Measurements from ENCODE around the gene NBEAL1.
"Not testable (repeated sequence)": the region's sequence is repeated elsewhere in the genome, so short reads cannot be mapped to it uniquely, and the experiment has no call there.

The NBEAL1 gene

DNA sequence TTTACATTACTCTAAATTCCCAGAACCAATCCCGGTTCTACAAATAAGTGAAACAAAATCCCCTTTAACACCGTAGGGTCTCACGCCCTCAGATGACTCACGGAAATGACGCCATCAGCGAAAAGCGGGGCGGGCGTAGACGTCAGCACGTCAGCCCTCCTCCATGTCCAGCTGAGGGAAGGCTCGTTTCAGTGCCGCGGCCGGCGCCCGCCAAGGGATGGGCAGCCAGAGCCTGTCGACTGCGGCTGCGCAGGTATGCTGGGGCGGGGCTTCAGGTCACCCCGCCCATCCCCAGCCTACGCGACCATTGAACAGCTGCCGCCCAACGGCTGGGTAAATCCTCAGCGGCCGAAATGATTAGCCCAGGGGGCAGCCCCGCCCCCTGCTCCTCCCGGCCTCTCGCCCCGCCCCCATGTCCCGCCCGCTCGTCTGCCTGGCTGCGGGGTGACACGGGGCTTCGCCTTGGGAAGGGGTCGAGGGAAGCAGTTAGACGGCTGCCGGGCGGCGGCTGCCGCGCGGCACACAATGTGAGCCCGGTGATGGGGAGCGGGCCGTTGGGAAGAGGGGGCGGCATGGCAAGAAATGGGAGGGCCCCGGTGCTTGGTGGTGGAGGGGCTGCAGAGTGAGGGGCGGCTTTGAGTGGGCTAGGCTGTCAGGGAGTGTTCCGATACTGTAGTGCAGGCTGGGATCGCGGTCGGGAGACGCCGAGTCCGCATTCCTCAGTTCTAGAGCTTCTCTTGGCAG is at the start of gene NBEAL1:
NBEAL1 (plus strand) TSS at position 420 of the 744 bp plus-strand sequence. CDS start 1,510 bp downstream, outside the sequence.
- peak; percentile 87 to 94 for DNase-seq

DNA sequence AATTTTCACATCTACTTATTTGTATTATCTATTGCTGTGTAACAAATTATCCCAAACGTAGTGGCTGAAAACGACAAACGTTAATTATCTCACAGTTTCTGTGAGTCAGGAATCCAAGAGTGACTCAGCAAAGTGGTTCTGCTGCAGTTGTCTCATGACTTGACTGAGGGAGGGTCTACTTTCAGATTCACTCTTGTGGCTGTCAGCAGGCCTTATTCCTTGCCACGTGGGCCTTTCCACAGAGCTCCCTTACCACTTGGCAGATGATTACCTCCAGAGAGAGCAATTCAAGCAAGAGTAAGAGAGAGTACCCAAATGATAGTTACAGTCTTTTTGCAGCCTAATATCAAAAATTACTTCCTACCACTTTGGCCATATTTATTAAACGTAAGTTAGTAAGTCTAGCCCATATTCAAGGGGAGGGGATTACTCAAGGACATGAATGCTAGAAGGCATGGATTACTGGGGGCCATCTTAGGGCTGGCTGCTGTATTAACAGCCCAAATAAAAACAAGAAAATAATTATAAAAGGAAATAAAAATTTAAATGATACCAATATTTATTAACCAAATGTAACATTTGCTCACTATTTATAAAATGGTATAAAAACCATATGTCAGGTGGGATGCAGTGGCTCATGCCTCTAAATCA is 48.7 kb upstream of the NBEAL1 start:
- no peak for DNase-seq

DNA sequence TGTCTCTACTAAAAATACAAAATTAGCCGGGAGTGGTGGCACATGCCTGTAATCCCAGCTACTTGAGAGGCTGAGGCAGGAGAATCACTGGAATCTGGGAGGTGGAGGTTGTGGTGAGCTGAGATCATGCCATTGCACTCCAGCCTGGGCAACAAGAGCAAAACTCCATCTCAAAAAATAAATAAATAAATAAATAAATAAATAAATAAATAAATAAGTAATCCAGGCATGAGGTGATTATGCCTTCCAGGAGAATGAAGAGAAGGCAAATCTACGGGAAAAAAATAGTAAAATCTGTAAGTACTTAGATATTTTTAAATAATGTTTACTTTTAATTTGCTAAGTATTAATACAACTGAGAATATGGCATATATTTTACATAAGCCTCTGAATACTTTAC is 45.3 kb upstream of the NBEAL1 start:
- not testable (repeated sequence) for DNase-seq

DNA sequence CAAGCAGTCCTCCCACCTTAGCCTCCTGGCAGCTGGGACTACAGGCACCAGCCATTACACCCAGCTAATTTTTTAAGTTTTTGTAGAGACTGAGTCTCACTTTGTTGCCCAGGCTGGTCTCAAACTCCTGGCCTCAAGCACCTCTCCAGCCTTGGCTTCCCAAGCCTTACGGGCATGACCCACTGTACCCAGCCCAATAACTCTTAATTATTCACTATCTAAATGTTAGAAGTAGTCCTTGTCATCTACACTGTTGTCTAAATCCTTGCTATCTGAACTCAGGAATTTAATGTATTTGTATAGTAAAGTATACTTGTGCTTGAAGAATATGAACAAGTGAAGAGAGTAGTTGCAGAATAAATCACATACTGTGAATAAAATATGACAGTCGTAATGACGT is 37.9 kb upstream of the NBEAL1 start:
- DNase-seq: no peak

DNA sequence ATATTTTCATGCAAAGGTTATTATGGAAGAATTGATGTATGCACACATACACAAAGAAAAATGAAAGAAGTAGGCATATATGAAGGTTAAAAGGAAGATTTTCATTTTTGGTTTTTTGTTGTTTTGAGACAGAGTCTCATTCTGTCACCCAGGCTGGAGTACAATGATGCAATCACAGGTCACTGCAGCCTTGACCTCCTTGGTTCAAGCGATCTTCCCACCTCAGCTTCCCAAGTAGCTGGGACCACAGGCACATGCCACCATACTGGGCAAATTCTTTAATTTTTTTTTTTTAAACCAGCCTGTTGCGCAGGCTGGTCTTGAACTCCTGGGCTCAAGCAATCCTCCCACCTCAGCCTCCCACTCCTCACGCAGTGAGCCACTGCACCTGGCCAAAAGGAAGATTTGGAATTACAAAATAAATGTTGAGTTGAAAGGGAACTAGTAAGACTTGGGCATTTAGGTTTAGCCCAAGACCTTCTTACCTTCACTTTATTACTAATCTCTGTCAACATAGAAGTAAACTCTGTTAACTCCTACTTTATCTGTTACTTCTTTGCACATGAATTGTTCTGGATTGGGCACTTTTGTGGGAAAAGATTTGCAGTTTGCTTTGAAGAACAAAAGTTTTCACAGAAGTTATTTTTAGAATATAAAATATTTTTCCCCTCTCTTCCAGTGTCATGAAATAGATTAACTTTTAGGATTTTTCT is 31.7 kb upstream of the NBEAL1 start:
- no peak for DNase-seq

DNA sequence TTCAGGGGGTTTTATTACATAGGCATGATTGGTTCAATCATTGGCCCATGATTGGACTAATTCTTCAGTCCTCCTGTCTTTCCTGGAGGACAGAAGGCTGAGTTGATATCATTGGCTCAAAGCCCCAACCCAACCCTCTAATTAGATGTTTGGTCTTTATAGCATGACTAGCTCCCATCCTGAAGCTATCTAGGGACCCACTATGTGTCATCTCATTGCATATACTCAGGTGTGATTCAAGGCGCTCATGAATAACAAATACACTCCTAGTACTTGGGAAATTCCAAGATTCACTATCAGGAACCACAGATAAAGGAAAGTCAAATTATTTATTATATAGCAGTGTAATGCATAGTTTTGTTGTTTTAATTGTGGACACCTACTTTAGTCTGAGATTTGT is 24.9 kb upstream of the NBEAL1 start:
- no peak for DNase-seq

DNA sequence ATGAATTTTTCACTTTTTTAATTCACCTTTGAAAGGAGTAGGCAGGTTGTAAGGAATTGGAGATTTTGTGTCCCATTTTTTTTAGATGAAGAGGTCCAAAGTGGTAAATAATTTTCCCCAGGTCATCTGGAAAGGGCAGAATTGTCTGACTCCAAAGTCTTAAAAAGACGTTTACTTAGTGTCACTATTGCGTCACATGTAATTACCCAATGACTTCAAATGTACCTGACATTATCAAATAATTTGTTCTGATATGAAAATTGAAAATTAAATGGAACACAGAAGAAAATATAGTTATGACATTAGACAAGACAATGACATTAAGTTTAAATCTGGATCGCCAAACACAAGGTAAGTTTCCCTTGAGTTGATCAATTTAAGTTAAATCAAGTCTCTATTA is 24.2 kb upstream of the NBEAL1 start:
- no peak for DNase-seq

DNA sequence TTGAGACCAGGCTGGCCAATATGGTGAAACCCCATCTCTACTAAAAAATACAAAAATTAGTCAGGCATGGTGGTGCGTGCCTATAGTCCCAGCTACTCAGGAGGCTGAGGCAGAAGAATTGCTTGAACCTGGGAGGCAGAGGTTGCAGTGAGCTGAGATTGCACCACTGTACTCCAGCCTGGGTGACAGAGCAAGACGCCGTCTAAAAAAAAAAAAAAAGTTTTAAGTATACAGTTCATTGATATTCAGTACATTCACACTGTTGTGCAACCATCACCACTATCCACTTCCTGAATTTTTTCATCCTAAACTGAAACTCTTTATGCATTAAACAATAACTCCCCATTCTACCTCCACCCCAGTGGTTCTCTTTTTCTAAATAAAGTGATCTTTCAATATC is 17.6 kb upstream of the NBEAL1 start:
- not testable (repeated sequence) for DNase-seq

DNA sequence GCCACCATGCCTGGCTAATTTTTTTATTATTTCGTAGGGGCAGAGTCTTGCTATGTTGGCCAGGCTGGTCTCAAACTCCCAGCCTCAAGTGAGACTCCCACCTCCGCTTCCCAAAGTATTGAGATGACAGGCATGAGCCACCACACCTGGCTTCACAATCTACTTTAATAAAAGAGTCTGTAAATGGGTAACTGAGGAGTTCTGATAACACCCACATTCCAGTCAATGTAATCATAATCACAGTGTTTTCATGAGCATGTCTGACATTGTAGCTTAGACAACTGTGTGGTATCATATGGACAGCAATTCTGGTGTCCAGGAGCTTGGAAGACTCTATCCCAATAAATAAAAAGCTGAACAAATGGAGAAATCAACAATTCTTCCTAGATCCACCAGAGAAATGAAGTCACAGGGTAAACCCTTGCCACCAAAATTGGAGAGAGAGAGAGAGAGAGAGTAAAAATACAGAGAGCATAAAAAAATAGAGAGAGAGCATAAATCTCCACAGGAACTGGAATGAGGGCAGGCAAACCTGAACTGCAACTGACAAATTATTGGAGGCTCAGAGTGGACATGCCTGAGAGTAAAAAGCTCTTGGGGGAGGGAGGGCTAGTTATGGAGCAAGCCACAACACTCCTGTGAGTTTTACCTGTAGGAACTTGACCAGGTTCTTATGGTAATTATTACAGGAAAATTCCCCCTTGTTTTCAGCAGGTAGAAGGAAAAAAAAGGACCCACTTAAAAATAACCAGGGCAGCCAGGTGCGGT is 12.4 kb upstream of the NBEAL1 start:
- no peak for DNase-seq

DNA sequence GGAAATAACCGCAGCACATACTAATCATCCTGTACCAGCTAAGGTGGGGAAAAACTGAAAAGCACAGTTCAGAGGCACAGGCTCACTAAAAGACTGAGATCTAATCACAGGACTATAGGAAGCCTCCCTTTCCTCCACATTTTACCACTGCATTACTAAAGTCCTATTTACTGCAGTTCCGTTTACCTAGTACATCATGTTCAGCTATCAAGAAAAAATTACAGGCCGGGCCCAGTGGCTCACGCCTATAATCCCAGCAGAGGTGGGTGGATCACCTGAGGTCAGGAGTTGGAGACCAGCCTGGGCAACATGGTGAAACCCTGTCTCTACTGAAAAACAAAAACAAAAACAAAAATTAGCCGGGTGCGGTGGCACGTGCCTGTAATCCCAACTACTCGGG is 11.0 kb upstream of the NBEAL1 start:
- DNase-seq: no peak

DNA sequence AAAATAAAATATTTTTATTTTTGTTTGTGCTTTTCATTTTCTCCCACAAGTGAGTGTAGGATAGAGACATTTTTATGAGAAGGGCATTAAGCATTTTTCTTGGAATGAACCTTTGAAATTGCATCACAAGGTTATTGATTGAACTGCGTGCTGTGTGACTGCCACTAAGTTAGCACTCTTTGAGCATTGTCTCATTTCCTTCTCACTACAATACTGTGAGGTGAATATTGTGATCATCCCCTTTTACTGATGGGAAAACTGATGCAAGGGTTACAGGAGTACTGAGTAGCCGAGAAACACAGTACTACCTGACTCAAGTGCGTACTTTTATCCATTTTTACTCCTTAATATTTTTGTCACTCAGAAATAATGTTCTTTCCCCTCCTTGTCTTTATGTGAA is 2.0 kb downstream of the NBEAL1 start:
- no peak for DNase-seq

DNA sequence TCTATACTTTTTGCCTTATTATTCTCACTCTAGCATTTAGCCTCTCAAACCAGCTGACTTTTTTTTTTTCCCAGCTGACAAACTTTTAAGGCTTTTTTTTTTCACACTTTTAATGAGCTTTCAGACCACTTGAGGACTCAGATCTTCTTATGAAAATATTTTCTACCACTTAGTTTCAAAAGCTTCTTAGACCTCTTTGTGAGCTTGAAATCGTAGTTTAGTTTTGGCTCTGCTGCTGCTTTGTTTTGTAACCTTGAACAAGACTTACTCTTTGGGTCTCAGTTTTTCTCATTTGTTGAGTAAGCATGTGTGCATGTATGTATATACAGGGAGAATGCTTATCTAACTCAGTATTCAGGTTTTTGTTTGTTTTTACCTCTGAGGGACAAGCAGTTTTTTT is 3.5 kb downstream of the NBEAL1 start:
- DNase-seq: no peak

DNA sequence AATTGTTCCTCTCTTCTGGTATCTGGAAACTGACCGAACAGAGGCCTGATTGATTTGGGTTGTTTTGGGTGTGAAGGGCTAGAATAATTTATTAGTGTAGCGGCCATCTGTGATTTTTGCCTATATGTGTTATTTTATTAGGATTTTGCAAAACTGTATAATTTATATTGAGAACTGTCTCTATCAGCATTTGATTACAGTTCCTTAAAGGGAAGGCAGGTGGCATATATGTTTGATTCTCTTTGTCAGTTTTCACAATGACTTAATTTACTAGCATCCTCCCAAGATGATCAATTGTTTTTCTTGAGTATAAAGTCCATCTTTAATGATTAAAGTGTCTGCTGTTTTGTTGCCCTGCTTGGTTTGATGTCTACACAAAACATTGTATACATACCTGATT is 4.5 kb downstream of the NBEAL1 start:
- DNase-seq: no peak

DNA sequence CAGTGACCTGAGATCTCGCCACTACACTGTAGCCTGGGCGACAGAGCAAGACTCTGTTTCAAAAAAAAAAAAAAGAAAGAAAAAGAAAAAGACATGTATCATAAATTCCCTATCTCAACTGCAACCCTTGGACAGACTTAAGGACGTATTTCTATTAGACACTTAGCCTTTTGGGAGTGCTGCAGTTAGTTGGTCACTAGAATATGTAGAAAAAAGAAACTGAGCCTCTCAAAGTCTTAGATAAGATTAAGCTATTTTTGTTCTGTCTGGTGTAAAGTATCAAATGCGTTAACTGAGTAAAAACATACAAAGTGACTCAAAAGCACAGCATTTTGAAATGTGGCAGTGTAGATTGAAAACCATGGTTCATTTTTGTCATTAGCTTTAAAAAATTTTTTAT is 7.3 kb downstream of the NBEAL1 start:
- DNase-seq: no peak

DNA sequence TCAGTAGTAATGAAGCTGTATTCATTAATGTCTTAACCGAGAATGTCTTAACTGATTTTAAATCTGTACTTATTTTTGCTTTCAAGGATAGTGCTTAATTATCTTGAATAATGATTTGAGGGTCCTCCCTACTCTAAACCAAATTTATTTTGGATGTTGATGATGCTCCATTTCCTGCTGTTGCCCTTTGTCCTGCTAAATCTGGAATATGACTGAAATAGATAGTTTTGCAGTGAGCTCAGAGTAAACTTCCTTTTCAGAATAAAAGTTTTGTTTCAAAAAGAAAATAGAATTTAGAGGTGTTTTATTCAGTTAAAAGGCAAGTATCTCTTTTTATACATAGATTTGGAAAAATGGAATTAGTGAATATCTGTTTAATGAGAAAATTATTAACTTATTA is 8.1 kb downstream of the NBEAL1 start:
- no peak for DNase-seq

DNA sequence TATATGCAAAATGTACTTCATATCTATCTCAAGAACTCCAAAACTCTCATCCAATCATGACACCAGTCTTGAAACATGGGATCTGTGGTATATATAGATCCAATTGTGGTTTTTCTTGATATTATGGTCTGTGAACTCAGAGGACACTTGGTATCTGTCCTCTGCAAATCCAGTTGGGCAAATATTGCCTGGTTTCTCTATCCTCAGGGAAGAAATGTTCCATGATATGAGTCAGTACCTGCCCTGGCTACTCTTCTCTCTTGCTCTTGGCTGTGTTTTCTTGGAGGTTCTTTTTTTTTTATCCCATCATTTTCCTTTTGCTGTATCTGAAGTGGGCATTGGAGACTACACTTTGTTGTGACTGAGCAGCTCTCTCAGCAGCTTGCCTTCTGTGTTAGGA is 10.9 kb downstream of the NBEAL1 start:
- DNase-seq: no peak

DNA sequence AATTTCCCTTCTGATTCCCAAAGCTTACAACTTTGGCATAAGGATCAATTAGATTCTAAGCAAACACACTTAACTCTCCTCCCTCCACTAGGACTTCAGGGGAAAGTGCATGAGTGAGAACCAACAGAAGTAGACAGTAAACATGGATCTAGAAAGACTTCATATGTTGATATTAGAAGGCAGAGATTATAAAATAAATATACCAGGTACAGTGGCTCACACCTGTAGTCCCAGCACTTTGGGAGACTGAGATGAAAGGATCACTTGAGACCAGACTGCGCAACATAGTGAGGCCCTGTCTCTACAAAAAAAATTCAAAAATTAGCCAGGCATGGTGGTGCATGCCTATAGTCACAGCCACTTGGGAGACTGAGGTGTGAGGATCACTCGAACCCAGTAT is 15.9 kb downstream of the NBEAL1 start:
- DNase-seq: no peak

DNA sequence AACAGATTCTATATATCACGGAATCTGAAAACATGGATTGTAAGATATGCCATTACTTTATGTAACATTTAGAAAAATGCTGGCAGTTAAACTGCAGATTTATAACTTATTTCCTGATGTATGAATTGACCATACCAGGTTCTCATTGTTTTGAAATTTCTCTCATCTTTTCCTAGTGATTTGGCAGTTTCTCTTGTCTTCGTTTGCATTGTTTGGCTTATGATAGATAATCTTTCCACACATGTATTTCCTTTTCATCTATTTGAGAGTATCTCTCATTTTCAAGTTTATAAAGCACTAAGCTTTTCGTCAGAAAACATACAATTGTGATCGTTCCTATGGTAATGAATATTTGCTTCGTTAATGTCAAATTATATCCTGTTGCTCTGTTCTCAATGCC is 16.3 kb downstream of the NBEAL1 start:
- DNase-seq: no peak

DNA sequence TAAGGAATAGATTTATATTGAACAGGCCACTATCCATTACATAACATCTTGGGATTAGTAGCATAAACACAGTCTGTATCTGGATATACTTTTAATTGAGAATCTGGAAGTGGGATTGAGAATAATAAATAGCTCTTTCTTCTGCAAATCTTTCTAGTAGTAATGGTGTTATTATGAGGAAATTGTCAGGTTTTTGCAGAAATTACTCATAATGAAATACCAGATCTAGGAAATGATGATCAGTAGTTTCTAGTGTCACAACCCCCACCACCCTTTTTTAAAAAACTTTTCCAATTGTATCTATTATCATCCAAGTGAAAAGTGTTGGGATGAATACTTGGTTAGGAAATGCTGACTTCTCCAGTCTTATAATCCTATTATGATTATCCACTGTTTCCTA is 18.7 kb downstream of the NBEAL1 start:
- DNase-seq: no peak

DNA sequence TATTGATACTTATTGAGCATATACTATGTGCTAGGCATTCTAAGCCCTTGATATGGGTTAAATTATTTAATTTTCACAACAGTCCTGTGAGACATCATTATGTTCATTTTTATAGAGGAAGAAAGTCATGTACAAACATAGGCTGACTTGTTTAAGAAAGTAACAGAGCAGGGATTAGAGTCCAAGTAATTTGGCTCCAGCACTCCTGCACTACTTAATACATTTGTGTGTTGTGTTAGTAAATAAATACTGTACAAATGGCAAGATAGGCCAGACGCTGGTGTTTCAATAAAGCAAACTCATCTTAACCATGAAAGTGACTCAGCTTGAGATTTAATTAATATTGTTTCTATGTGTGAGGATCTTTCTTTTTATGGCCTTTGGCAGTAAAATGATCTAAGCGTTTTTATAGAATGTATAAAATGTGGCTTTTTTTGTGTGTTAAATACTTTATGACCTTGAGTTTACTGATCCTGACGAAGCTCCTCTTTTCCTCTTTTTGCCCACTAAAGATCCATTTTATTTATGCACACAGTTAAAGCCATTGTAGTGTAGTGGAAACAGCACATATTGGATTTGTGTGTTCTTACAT is 21.3 kb downstream of the NBEAL1 start:
- no peak for DNase-seq

DNA sequence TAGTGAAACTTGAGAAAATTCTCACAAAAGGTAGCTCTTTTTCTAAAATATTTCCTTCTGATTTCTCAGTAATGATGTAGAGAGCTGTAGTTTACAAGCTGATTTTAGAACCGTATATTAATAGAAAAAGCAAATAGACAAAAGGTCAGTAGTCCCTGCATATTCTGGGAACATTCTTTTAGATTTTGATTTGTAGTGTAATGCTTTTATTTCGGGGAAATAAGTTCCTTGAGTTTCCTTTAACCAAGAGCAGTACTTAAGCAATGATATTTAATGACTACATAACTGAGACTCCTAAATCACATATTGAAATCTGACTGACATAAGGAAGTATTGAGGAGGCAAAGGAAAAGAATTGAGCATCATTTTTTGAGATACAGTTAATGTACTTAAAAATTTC is 22.4 kb downstream of the NBEAL1 start:
- DNase-seq: no peak

DNA sequence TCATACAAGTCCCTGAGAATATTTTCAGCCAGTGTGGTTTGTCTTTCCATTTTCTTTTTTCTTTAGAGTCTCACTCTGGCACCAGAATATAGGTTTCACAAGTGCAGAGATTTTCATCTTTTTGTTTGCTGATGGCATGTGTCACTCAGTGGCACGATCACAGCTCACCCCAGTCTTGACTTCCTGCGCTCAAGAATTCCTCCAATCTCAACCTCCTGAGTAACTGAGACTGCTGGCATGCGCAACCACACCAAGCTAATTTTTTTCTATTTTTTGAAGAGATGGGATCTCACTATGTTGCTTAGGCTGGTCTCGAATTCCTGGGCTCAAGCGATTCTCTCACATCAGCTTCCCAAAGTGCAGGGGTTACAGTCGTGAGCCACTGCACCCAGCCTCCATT is 23.9 kb downstream of the NBEAL1 start:
- no peak for DNase-seq

DNA sequence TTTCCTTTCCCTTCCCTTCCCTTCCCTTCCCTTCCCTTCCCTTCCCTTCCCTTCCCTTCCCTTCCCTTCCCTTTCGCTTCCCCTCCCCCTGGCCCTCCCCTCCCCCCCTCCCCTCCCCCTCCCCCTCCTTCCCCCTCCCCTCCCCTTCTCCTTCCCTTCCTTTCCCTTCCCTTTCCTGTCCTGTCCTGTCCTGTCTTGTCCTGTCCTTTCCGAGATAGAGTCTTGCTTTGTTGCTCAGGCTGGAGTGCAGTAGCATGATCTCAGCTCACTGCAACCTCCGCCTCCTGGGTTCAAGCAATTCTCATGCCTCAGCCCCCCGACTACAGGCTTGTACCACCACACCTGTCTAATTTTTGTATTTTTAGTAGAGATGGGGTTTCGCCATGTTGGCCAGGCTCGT is 24.5 kb downstream of the NBEAL1 start:
- not testable (repeated sequence) for DNase-seq
